Measurements from ENCODE around the gene GNPTG.

GNPTG gene

GRCh38 chr16:1354815-1355540 lies 3.2 kb downstream of the GNPTG start:
- in situ Hi-C loops (cut with MboI; ENCODE audit: low sequenced_read_pairs, unreplicated experiment): no loop called here
- no peak for DNase-seq (ENCODE audit: low spot score)
- no peak for TF ChIP-seq CTCF (IDR thresholded peaks at IDR 0.05; ENCODE audit: borderline replicate concordance, control extremely low read depth, extremely low read depth, insufficient read depth, missing control alignments)

GRCh38 chr16:1355591-1355990 lies 3.9 kb downstream of the GNPTG start:
- in situ Hi-C loops (cut with MboI; ENCODE audit: low sequenced_read_pairs, unreplicated experiment): no loop called here

GRCh38 chr16:1356061-1356900 lies 4.5 kb downstream of the GNPTG start:
- DNase-seq (ENCODE audit: low spot score): no peak
- no peak for TF ChIP-seq CTCF (IDR thresholded peaks at IDR 0.05; ENCODE audit: borderline replicate concordance, control extremely low read depth, extremely low read depth, insufficient read depth, missing control alignments)
- in situ Hi-C loops (cut with MboI; ENCODE audit: low sequenced_read_pairs, unreplicated experiment): no loop called here

More at GRCh38 chr16:1355591-1355990, 3.9 kb downstream of the GNPTG start:
- TF ChIP-seq CTCF (IDR thresholded peaks at IDR 0.05; ENCODE audit: borderline replicate concordance, control extremely low read depth, extremely low read depth, insufficient read depth, missing control alignments): no peak
- DNase-seq (ENCODE audit: low spot score): no peak

- DNase-seq (ENCODE audit: low spot score): no peak
- in situ Hi-C loops (cut with MboI; ENCODE audit: low sequenced_read_pairs, unreplicated experiment): no loop called here
- TF ChIP-seq CTCF (IDR thresholded peaks at IDR 0.05; ENCODE audit: borderline replicate concordance, control extremely low read depth, extremely low read depth, insufficient read depth, missing control alignments): no peak
Observed at GRCh38 chr16:1357906-1358566, 6.3 kb downstream of the GNPTG start.

GRCh38 chr16:1361685-1362360 lies 10.1 kb downstream of the GNPTG start:
- in situ Hi-C loops (cut with MboI; ENCODE audit: low sequenced_read_pairs, unreplicated experiment): no loop called here
- DNase-seq (ENCODE audit: low spot score): no peak
- TF ChIP-seq CTCF (IDR thresholded peaks at IDR 0.05; ENCODE audit: borderline replicate concordance, control extremely low read depth, extremely low read depth, insufficient read depth, missing control alignments): no peak

- no peak for TF ChIP-seq CTCF (IDR thresholded peaks at IDR 0.05; ENCODE audit: borderline replicate concordance, control extremely low read depth, extremely low read depth, insufficient read depth, missing control alignments)
- no peak for DNase-seq (ENCODE audit: low spot score)
- in situ Hi-C loops (cut with MboI; ENCODE audit: low sequenced_read_pairs, unreplicated experiment): no loop called here
Observed at GRCh38 chr16:1362807-1363206, 11.1 kb downstream of the GNPTG start.

All from GM13976 (cell line).